ENCODE results near the gene LMNTD2.

The LMNTD2 gene

DNA sequence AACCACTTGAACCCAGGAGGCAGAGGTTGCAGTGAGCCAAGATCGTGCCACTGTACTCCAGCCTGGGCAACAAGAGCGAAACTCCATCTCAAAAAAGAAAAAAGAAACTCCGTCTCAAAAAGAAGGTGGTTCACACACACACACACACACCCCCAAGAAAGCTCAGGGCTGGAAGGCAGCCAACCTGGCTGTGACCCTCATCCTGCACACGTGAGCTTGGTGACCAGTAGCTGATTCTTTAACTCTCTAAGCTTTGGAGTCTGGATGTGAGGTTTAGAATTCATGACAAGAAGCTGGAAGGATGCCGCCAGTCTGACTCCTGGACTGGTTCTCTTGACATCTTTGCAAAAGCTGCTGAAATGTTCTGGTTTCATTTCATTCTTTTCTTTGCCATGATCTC is 51.6 kb downstream of the LMNTD2 start:
- no peak for DNase-seq

- no peak for DNase-seq
Measured at GRCh38 chr11:507727-508515, 52.6 kb downstream of the LMNTD2 start.

DNA sequence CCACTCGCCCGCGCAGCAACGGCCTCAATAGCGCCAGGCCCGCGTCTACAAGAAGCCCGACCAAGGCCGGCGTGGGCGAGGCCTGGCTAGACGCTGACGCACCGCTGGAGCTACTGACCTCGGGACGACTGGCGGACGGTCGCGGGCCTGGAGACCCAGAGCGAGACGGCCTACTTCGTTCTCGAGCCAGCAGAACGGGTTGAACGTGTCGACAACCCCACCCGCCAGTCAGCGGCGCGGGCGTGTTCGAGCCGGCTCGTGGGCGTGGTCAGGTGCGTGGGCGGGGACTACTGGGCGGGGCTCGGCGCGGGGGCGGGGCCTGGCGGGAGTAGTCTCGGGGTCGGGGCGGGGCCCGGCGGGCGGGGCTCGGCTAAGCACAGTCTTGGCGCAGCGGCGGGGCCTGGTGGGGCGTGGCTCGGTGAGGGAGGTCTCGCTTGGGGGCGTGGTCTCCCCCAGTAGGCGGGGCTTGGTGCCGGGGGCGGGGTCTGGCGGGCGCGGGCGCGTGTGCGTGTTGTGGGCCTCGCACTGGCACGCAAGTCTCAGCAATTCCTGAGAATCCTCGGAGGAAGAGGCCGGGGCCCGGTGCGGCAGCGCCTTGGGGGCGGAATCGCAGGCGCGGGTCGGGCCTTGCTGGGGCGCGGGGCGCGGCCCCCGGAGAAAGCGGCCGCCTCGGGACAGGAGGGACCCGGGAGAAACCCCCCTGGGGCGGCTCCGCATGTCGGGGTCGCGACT is 53.4 kb downstream of the LMNTD2 start, which contains the start of gene RNH1:
Gene RNH1, minus strand, starts transcription at position 248 of the 732 bp plus-strand sequence. CDS start 5,080 bp downstream, outside the sequence.
- DNase-seq: peak; percentile 87

DNA sequence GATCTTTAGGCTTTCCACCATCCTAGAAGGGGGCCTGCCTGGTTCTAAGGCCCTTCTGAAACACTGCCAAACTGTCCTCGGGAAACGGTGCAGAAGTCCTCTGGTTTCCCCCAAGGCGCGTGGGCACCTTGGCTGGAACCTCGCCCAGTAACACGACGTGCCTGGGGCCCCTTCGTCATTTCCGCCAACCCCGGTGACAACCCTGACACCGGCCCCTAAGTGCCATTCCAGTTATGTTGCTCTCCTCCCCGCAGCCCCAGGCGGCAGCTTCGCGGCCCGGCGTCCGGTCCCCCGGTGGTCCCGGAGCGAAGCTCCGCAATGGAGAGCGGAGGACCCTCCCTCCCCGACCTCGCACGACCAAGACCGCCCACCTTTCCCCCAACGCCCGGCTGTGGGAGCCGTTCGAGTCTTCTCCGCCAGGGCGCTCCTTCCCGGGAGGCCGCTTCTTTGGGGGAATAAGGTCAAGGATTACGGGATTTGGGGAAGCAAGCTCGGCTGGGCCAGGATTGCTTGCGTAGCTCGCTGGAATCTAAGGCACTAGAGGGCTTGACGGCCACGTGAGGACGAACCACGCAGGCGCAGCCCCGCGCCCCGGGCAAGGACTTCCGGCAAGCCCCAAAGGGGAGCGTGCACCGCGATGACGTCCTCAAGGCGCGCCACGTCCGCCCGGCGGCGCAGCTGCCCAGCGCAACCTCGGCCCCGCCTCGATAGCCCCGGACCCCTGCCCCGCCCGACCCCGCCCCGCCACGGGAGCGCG is 54.1 kb downstream of the LMNTD2 start:
- DNase-seq: peak; percentile 98

DNA sequence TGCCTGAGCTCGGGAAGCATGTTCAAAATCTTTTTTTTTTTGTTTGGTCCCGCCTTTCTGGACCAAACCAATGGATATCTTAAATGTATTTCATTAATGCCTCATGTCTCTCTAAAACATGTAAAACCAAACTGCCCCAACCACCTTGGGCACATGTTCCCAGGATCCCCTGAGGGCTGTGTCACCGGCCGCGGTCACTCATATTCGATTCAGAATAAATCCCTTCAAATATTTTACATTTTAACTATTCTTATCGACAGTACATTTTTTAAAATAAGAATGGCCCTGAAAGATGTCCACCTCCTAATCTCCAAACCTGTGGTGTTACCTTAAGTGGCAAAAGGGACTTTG is 55.6 kb downstream of the LMNTD2 start:
- DNase-seq: no peak

All from GDM1 (cell line).